Aorta (tissue), 5 donors: ENCODE data around the gene SLC5A2. TPM values are rescaled to one million over a fixed set of nuclear protein-coding genes. Genes with fewer than 3 reads are reported as not detected.

Experiments
- ATAC-seq: fragments of 200-7000 bp; cut with Tn5 transposase; one replicate; pipeline ENCODE4 v1.9.1; 2022; ENCODE audit warnings: moderate library complexity; ENCODE audit not compliant: low FRiP score
- DNase-seq, 2 donors: peaks; one replicate each; pipeline ENCODE4 v3.0.0-alpha.2; 2020
- H3K27ac ChIP-seq, 2 donors: one replicate each; pipeline ENCODE4 v1.5.1; 2013; ENCODE audit warnings: low read length in 2 of 2, mild to moderate bottlenecking in 2 of 2, moderate library complexity in 2 of 2, control low read depth in 1 of 2, inconsistent platforms in 1 of 2, low read depth in 1 of 2
- H3K27me3 ChIP-seq, 2 donors: one replicate each; pipeline ENCODE4 v1.6.1; 2013; ENCODE audit warnings: control low read depth in 1 of 2, low read length in 1 of 2, mild to moderate bottlenecking in 1 of 2, moderate library complexity in 1 of 2; ENCODE audit not compliant: insufficient read depth in 2 of 2, control insufficient read depth in 1 of 2
- H3K36me3 ChIP-seq, 2 donors: one replicate each; pipeline ENCODE4 v1.6.1; 2013; ENCODE audit warnings: control low read depth in 1 of 2, low read length in 1 of 2, mild to moderate bottlenecking in 1 of 2; ENCODE audit not compliant: insufficient read depth in 2 of 2, control insufficient read depth in 1 of 2
- H3K4me1 ChIP-seq, 2 donors: one replicate each; pipeline ENCODE4 v1.6.1; 2013; ENCODE audit warnings: low read length in 2 of 2, control low read depth in 1 of 2, mild to moderate bottlenecking in 1 of 2, moderate library complexity in 1 of 2; ENCODE audit not compliant: insufficient read depth in 2 of 2, control insufficient read depth in 1 of 2
- H3K4me3 ChIP-seq, 2 donors: one replicate each; pipeline ENCODE4 v1.5.1; 2013; ENCODE audit warnings: low read length in 2 of 2, control low read depth in 1 of 2, mild to moderate bottlenecking in 1 of 2
- H3K9me3 ChIP-seq: one replicate; pipeline ENCODE4 v1.6.1; 2013; ENCODE audit warnings: mild to moderate bottlenecking, low read length; ENCODE audit not compliant: control insufficient read depth
- WGBS, 2 donors: extraction: QIAGEN DNeasy Blood & Tissue Kit; methylation state at CpG; one replicate each; pipeline ENCODE4 v1.1.7; 2013; 5-methylcytosine and 5-hydroxymethylcytosine counted together
- intact Hi-C, 2 donors: fragments of 100-400 bp; cut with DNase I; formaldehyde crosslinking; loops; one replicate each; pipeline versions ENCODE4 v1.14.2 to v1.15.0; 2022
- polyA plus RNA-seq, 2 donors: library from polyadenylated mRNA; stranded (reverse); fragments of 200-250 nt; gene quantifications; one replicate each; pipeline ENCODE4 v1.2.3, GENCODE V29; 2013
- total RNA-seq, 2 donors: library from RNA; stranded (reverse); fragmentation: NEBNext Ultra II Directional; extraction: Animal tissue kit (Norgen Biotek cat#: 25700); gene quantifications; one replicate each; pipeline ENCODE4 v1.2.1, GENCODE V29; 2021
- donor health status: healthy with polysubstance abuse.
- donor health status: Bipolar disorder and iron deficiency.
- donor health status: DM: no; HTN: no; CAD: no.
- donor health status: DM: no; HTN: no; CAD: no.
- donor health status: DM: yes; HTN: yes; CAD: no.

SLC5A2 gene
- total and polyA plus RNA-seq, 4 donors = 0.24 to 2.3 (median 0.65) TPM; not detected in 1

DNA sequence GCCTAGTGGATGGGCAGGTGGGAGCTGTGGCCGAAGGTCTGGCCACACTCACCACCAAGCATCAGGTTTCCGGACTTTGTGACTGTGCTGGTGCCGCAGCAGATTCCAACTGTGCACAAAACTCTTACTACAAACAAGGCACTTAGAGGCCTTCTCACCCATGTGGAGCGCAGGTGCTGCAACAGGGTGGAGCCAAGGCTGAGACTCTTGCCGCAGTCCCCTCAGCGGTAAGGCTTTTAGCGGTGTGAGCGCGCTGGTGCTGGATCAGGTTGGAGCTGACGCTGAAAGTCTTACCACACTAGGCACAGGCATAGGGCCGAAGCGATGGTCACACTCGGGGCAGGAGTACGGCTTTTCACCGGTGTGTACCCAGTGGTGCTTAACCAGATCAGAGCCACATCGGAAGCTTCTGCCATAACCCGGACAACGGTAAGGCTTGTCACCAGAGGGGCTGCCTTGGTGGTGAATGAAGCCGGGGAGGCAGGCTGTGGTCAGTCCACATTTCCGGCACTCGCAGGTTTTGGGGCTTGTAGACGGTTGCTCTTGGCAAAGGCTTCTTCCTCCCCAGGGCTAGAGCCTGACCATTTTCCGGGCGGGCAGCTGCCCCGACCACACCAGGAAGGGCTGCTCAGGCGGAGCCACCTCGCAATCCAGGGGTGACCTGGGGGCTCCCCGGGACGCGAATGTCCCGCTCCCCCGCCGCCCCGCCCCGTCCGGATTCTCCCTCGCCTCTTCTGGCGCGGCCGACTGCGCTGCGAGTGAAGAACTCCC lies 24.7 kb upstream of the SLC5A2 start:
- H3K9me3 ChIP-seq = no peaks in the 10 kb centered on the region
- H3K36me3 ChIP-seq = no peaks in the 10 kb centered on the region
- ATAC-seq (no peak), DNase-seq (peak; percentile 79 to 89)
- peak overlapping the region; percentile 46 to 52 for H3K4me3 ChIP-seq
- peak overlapping the region; percentile 4 to 57 for H3K27ac ChIP-seq
- no peaks in the 10 kb centered on the region for H3K27me3 ChIP-seq
- H3K4me1 ChIP-seq = peaks cover 0 to under 1% of the 10 kb centered on the region in 2 donors
- intact Hi-C loops = loop anchor here (5.0 to 10.0 kb wide), 2 partner anchors 417 to 426 kb away; partner anchors contain the start of genes ZNF267 (in 2 of the 2) and STX4 (in 1 of the 2)
- WGBS, 2 donors = 0 to 1% methylated on average over 41 to 42 of the region's 42 CpGs

- Histone ChIP-seq H3K4me1 (no peaks in the 10 kb centered on the region), H3K9me3 (no peaks in the 10 kb centered on the region), H3K36me3 (no peaks in the 10 kb centered on the region), H3K27me3 (no peaks in the 10 kb centered on the region), H3K27ac (peak within 1 kb of the TSS; percentile 23 to 95), H3K4me3 (peak within 1 kb of the TSS; percentile 51 to 52)
- DNase-seq (peak; percentile 99), ATAC-seq (peak; percentile 94)
- 0% methylated on average over 91 of the region's 91 CpGs for WGBS, 2 donors
- intact Hi-C loops = loop anchor here (5.0 to 10.0 kb wide), 2 partner anchors 416 to 427 kb away; partner anchors contain the start of genes ZNF267 (in 2 of the 2) and STX4 (in 1 of the 2)
These were observed 23.9 kb upstream of the SLC5A2 start, which contains the start of gene ARMC5 for GRCh38 chr16:31458844-31459686. TSS of gene ARMC5 (plus strand) at chr16:31459501. CDS start at chr16:31459525, 24 bp downstream.

- H3K9me3 ChIP-seq = no peaks in the 10 kb centered on the region
- DNase-seq (peak; percentile 100), ATAC-seq (peak; percentile 97)
- H3K4me3 ChIP-seq = peak overlapping the region; percentile 30 to 51
- peak overlapping the region; percentile 23 to 95 for H3K27ac ChIP-seq
- intact Hi-C loops = loop anchor here (5.0 to 10.0 kb wide), 4 partner anchors 37 to 428 kb away; partner anchors contain the start of genes ZNF267 (in 2 of the 2), STX4 (in 1 of the 2), ZNF646 (in 1 of the 2) and ZNF668 (in 1 of the 2)
- H3K27me3 ChIP-seq = no peaks in the 10 kb centered on the region
- WGBS, 2 donors = 1% methylated on average over 60 to 61 of the region's 61 CpGs
- peaks cover 0 to 2% of the 10 kb centered on the region in 2 donors for H3K36me3 ChIP-seq
- H3K4me1 ChIP-seq = no peaks in the 10 kb centered on the region
These were observed 23.0 kb upstream of the SLC5A2 start for GRCh38 chr16:31459687-31460581.

DNA sequence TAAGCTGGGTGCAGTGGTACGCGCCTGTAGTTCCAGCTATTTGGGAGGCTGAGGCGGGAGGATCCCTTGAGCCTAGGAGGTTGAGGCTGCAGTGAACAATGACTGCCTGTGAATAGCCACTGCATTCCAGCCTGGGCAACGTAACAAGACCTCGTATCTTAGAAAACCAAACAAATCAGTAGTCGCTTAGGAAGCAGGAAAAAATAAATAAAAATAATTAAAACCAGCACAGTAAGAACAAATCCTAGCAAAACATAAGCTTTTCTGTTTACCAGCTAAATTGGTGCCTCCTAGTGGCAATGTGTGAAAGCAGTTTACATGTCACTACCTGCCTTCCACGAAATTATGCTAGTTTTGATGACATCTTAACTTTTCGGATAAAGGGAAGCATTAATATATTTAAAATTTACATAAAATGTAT lies 22.3 kb upstream of the SLC5A2 start:
- no peak for ATAC-seq
- intact Hi-C loops = loop anchor here in 1 of 2 donors (5.0 kb wide), 2 partner anchors 37 to 388 kb away; partner anchors contain the start of genes ZNF646 and ZNF668

DNA sequence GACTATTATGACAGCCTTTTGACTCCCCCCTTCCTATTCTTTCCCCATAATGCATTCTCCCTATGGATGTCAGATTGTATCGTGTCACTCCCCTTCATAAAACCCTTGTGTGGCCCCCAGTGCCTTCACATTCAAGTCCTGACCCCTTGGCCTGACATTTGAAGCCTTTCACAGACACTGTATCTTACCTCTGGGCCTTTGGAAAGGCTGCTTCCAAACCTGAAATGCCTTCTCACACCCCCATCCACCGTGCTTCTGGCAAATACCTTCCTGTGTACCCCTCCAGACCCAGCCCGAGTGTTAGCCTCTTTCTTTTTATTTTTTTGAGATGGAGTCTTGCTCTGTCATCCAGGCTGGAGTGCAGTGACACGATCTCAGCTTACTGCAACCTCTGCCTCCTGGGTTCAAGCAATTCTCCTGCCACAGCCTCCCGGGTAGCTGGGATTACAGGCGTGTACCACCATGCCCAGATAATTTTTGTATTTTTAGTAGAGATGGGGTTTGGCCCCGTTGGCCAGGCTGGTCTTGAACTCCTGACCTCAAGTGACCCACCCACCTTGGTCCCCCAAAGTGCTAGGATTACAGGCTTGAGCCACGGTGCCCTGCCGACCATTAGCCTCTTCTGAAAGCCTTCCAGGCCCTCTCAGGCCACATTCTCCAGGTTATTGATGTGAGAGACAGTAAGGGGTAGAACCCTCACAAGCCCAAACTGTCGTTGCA lies 21.6 kb upstream of the SLC5A2 start:
- intact Hi-C loops = loop anchor here in 1 of 2 donors (5.0 kb wide), 2 partner anchors 36 to 389 kb away; partner anchors contain the start of genes ZNF646 and ZNF668
- Histone ChIP-seq H3K9me3 (no peaks in the 10 kb centered on the region), H3K27me3 (no peaks in the 10 kb centered on the region), H3K4me1 (no peaks in the 10 kb centered on the region), H3K36me3 (peaks cover 0 to 2% of the 10 kb centered on the region in 2 donors), H3K4me3 (no peak overlapping the region), H3K27ac (no peak overlapping the region)
- DNase-seq = no peak
- ATAC-seq = no peak
- WGBS, 2 donors = 85 to 86% methylated on average over 10 of the region's 10 CpGs

More for the DNA sequence above, 22.3 kb upstream of the SLC5A2 start:
- Histone ChIP-seq H3K27me3 (no peaks in the 10 kb centered on the region), H3K4me1 (no peaks in the 10 kb centered on the region), H3K27ac (no peak overlapping the region), H3K4me3 (no peak overlapping the region), H3K9me3 (no peaks in the 10 kb centered on the region), H3K36me3 (peaks cover 0 to 2% of the 10 kb centered on the region in 2 donors)
- 39 to 43% methylated on average over 8 of the region's 8 CpGs for WGBS, 2 donors
- no peak for DNase-seq

- no peaks in the 10 kb centered on the region for H3K27me3 ChIP-seq
- H3K27ac ChIP-seq = no peak overlapping the region
- ATAC-seq (no peak), DNase-seq (peak; percentile 50 to 53)
- H3K9me3 ChIP-seq = no peaks in the 10 kb centered on the region
- H3K36me3 ChIP-seq = peaks cover 0 to 2% of the 10 kb centered on the region in 2 donors
- no peak overlapping the region for H3K4me3 ChIP-seq
- no peaks in the 10 kb centered on the region for H3K4me1 ChIP-seq
- intact Hi-C loops = loop anchor here in 1 of 2 donors (5.0 kb wide), 2 partner anchors 35 to 390 kb away; partner anchors contain the start of genes ZNF646 and ZNF668
- WGBS, 2 donors = 91% methylated on average over 35 of the region's 35 CpGs
These were observed 20.8 kb upstream of the SLC5A2 start for GRCh38 chr16:31461921-31462804.
